ENCODE measurements around the gene GTF3C1. TPM values are rescaled to one million over a fixed set of nuclear protein-coding genes. Genes with fewer than 3 reads are reported as not detected.

The GTF3C1 gene
- total and polyA plus RNA-seq, 4 donors, result 15.3 to 28.0 (median 22.2) TPM

GRCh38 chr16:27444015-27444414 lies 105.7 kb downstream of the GTF3C1 start:
- H3K27ac ChIP-seq (ENCODE audit: low read depth in 1 of 2, low read length in 2 of 2), result no peak overlapping the region
- H3K9me3 ChIP-seq (ENCODE audit: control insufficient read depth in 4 of 4, low read length in 3 of 4), result peaks cover 0 to 13% (median 3%) of the 10 kb centered on the region in 4 donors
- DNase-seq (ENCODE audit: low spot score), result no peak
- 76% methylated on average over 2 of the region's 2 CpGs for WGBS
- no peak for TF ChIP-seq JUND (IDR thresholded peaks at IDR 0.05)
- no peak for TF ChIP-seq NR2F2 (IDR thresholded peaks at IDR 0.05)
- H3K4me3 ChIP-seq (ENCODE audit: low read depth in 1 of 3, low read length in 3 of 3), result no peak overlapping the region
- H3K9ac ChIP-seq (ENCODE audit: low read depth in 1 of 2, low read length in 2 of 2), result no peak overlapping the region
- no peaks in the 10 kb centered on the region for H3K36me3 ChIP-seq (ENCODE audit: control insufficient read depth in 4 of 4, insufficient read depth in 3 of 4, low read depth in 1 of 4, low read length in 3 of 4)
- no peaks in the 10 kb centered on the region for H3K4me1 ChIP-seq (ENCODE audit: control insufficient read depth in 4 of 4, insufficient read depth in 4 of 4, low read length in 3 of 4)
- H3K27me3 ChIP-seq (ENCODE audit: control insufficient read depth in 4 of 4, insufficient read depth in 4 of 4, low read length in 3 of 4), result no peaks in the 10 kb centered on the region

- TF ChIP-seq CTCF (IDR thresholded peaks at IDR 0.05; ENCODE audit: low read depth, low read length, missing input control), result no peak
- H3K4me3 ChIP-seq (ENCODE audit: low read depth in 1 of 3, low read length in 3 of 3), result no peak overlapping the region
- WGBS, result 88% methylated on average over 8 of the region's 8 CpGs
- DNase-seq (ENCODE audit: low spot score), result no peak
- H3K27ac ChIP-seq (ENCODE audit: low read depth in 1 of 2, low read length in 2 of 2), result no peak overlapping the region
- no peak overlapping the region for H3K9ac ChIP-seq (ENCODE audit: low read depth in 1 of 2, low read length in 2 of 2)
- no peaks in the 10 kb centered on the region for H3K27me3 ChIP-seq (ENCODE audit: control insufficient read depth in 4 of 4, insufficient read depth in 4 of 4, low read length in 3 of 4)
- no peaks in the 10 kb centered on the region for H3K4me1 ChIP-seq (ENCODE audit: control insufficient read depth in 4 of 4, insufficient read depth in 4 of 4, low read length in 3 of 4)
- H3K36me3 ChIP-seq (ENCODE audit: control insufficient read depth in 4 of 4, insufficient read depth in 3 of 4, low read depth in 1 of 4, low read length in 3 of 4), result no peaks in the 10 kb centered on the region
- peaks cover 0 to 13% (median 3%) of the 10 kb centered on the region in 4 donors for H3K9me3 ChIP-seq (ENCODE audit: control insufficient read depth in 4 of 4, low read length in 3 of 4)
Observed at GRCh38 chr16:27441998-27442397, 107.7 kb downstream of the GTF3C1 start.

DNA sequence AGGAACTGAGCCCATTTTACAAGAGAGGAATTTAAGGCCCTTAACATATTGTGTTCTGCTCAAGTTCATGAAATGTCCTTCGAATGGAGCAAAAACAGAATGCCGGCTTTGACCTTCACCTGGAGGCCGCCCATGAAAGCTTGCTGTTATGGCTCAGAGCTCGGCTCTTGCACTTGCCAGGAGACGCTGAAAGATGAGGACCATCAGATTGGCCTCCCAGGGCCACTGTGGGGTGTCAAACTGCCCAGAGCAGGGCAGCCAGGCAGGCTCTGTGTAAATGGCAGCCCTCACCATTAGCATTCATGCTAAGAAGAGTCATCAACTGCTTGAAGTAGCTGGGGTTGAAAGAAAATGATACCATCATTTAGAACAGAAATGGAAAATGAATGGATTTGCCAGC lies 108.4 kb downstream of the GTF3C1 start:
- 78% methylated on average over 5 of the region's 5 CpGs for WGBS
- Histone ChIP-seq H3K4me1 (ENCODE audit: control insufficient read depth in 4 of 4, insufficient read depth in 4 of 4, low read length in 3 of 4) (no peaks in the 10 kb centered on the region), H3K9ac (ENCODE audit: low read depth in 1 of 2, low read length in 2 of 2) (no peak overlapping the region), H3K27ac (ENCODE audit: low read depth in 1 of 2, low read length in 2 of 2) (no peak overlapping the region), H3K27me3 (ENCODE audit: control insufficient read depth in 4 of 4, insufficient read depth in 4 of 4, low read length in 3 of 4) (no peaks in the 10 kb centered on the region), H3K36me3 (ENCODE audit: control insufficient read depth in 4 of 4, insufficient read depth in 3 of 4, low read depth in 1 of 4, low read length in 3 of 4) (no peaks in the 10 kb centered on the region), H3K4me3 (ENCODE audit: low read depth in 1 of 3, low read length in 3 of 3) (no peak overlapping the region), H3K9me3 (ENCODE audit: control insufficient read depth in 4 of 4, low read length in 3 of 4) (peaks cover 0 to 13% (median 3%) of the 10 kb centered on the region in 4 donors)
- no peak for TF ChIP-seq CTCF (IDR thresholded peaks at IDR 0.05; ENCODE audit: low read depth, low read length, missing input control)
- TF ChIP-seq REST (IDR thresholded peaks at IDR 0.05), result no peak
- no peak for TF ChIP-seq NR2F2 (IDR thresholded peaks at IDR 0.05)
- no peak for TF ChIP-seq RAD21 (IDR thresholded peaks at IDR 0.05)
- TF ChIP-seq HNF4A (conservative IDR thresholded peaks at IDR 0.05), result no peak
- TF ChIP-seq, protein P1, sequence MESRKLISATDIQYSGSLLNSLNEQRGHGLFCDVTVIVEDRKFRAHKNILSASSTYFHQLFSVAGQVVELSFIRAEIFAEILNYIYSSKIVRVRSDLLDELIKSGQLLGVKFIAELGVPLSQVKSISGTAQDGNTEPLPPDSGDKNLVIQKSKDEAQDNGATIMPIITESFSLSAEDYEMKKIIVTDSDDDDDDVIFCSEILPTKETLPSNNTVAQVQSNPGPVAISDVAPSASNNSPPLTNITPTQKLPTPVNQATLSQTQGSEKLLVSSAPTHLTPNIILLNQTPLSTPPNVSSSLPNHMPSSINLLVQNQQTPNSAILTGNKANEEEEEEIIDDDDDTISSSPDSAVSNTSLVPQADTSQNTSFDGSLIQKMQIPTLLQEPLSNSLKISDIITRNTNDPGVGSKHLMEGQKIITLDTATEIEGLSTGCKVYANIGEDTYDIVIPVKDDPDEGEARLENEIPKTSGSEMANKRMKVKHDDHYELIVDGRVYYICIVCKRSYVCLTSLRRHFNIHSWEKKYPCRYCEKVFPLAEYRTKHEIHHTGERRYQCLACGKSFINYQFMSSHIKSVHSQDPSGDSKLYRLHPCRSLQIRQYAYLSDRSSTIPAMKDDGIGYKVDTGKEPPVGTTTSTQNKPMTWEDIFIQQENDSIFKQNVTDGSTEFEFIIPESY (IDR thresholded peaks at IDR 0.05), result no peak
- no peak for TF ChIP-seq ATF3 (IDR thresholded peaks at IDR 0.05)
- TF ChIP-seq FOXA1 (IDR thresholded peaks at IDR 0.05), result no peak
- TF ChIP-seq SP1 (IDR thresholded peaks at IDR 0.05), result no peak
- TF ChIP-seq RXRA (IDR thresholded peaks at IDR 0.05), result no peak
- no peak for TF ChIP-seq GABPA (IDR thresholded peaks at IDR 0.05 in 1 of 2, conservative IDR thresholded peaks at IDR 0.05 in 1 of 2)
- TF ChIP-seq YY1 (IDR thresholded peaks at IDR 0.05), result no peak
- TF ChIP-seq TAF1 (conservative IDR thresholded peaks at IDR 0.05), result no peak
- no peak for TF ChIP-seq JUND (IDR thresholded peaks at IDR 0.05)
- no peak for TF ChIP-seq EGR1 (IDR thresholded peaks at IDR 0.05; ENCODE audit: low read depth in 2 of 2)
- TF ChIP-seq, protein P2, sequence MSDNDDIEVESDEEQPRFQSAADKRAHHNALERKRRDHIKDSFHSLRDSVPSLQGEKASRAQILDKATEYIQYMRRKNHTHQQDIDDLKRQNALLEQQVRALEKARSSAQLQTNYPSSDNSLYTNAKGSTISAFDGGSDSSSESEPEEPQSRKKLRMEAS (IDR thresholded peaks at IDR 0.05), result no peak
- TF ChIP-seq HNF4G (IDR thresholded peaks at IDR 0.05), result no peak
- no peak for TF ChIP-seq FOXA2 (IDR thresholded peaks at IDR 0.05)
- DNase-seq (ENCODE audit: low spot score), result no peak

Data from liver (tissue), 9 donors.